AG10803 (cell line): ENCODE measurements around the gene LMAN2L.

Source experiments
- DNase-seq: peaks from one replicate; pipeline ENCODE4 v3.0.0; 2010; ENCODE audit warnings: low read depth
- H3K4me3 ChIP-seq: 2 replicates; pipeline ENCODE4 v1.5.1; 2011; ENCODE audit warnings: mild to moderate bottlenecking, low read length, control low read depth
- CTCF ChIP-seq: conservative IDR thresholded peaks from 2 replicates; pipeline ENCODE4 v1.5.1; 2011; ENCODE audit warnings: mild to moderate bottlenecking, low read length, control low read depth, inconsistent platforms

Gene LMAN2L

GRCh38 chr2:96663177-96663576, 76.7 kb downstream of the LMAN2L start:
- no peak overlapping the region for H3K4me3 ChIP-seq
- TF ChIP-seq CTCF, result no peak
- DNase-seq, result no peak

DNA sequence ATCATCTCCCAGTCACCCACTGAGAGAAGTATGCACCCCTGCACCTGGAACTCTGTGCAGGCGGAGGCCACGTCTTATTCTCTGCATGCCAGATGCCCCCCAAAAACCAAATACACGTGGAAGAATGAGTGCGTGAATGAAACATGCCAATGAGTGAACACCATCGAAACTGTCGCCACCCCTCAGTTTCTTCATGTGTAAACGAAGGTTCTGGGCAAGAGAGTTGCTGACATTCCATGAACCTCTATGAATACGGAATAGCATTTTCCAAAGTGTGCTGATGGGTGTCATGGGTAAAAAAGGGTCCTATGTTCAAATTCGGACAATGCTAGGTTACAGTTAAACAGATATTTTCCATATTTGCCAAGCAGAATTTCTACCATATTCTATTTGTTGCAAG, 77.5 kb downstream of the LMAN2L start:
- no peak overlapping the region for H3K4me3 ChIP-seq
- DNase-seq, result no peak
- no peak for TF ChIP-seq CTCF

DNA sequence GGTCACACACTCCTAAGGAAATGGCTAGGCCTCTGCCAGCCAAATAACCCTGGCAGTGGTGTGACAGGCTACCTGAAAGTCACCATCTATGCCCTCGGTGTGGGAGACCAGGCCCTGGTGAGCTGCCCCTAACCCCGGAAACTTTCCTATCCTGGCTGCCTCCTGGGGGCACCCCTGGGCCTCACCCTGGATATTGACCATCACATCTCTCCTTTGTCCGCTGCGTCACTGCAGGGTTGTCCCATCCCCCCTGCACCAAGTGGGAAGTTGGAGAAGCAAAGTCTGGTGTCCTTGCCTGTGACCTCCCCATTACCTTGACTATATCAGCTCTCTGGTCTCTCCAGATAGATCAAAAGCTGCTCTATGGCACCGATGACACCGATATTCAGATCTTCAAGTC, 78.5 kb downstream of the LMAN2L start:
- no peak for DNase-seq
- no peak overlapping the region for H3K4me3 ChIP-seq
- no peak for TF ChIP-seq CTCF

DNA sequence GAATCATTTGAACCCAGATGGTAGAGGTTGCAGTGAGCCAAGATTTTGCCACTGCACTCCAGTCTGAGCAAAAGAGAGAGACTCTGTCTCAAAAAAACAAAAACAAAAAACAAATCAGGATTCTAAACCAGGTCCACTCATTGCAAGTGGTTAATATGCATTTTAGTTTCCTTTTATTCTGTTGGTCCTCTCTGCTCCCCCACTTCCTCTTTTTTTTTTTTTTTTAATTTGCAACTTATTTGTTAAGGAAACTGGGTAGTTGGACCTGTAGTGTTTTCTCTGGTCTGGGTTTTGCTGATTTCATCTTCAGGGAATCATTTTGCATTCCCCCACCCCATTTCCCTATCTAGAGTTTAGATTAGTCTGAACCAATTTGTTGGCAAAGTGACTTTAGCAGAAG, 83.3 kb downstream of the LMAN2L start:
- no peak overlapping the region for H3K4me3 ChIP-seq
- DNase-seq, result no peak
- TF ChIP-seq CTCF, result no peak
